IPS-15b (cell line): ENCODE data around the gene TCFL5.

ENCODE experiments used
- H3K27me3 ChIP-seq: one replicate; pipeline ENCODE4 v1.6.1; 2013; ENCODE audit warnings: low read length; ENCODE audit not compliant: control insufficient read depth, insufficient read depth
- H3K36me3 ChIP-seq: one replicate; pipeline ENCODE4 v1.6.1; 2013; ENCODE audit warnings: low read length; ENCODE audit not compliant: control insufficient read depth, insufficient read depth
- H3K4me1 ChIP-seq: one replicate; pipeline ENCODE4 v1.6.1; 2013; ENCODE audit warnings: mild to moderate bottlenecking, low read length; ENCODE audit not compliant: control insufficient read depth, insufficient read depth
- H3K4me3 ChIP-seq: one replicate; pipeline ENCODE4 v1.5.1; 2013; ENCODE audit warnings: low read depth, low read length
- H3K9ac ChIP-seq: one replicate; pipeline ENCODE4 v1.6.1; 2013; ENCODE audit warnings: low read depth, mild to moderate bottlenecking, low read length
- H3K9me3 ChIP-seq: one replicate; pipeline ENCODE4 v1.6.1; 2013; ENCODE audit warnings: mild to moderate bottlenecking, low read length; ENCODE audit not compliant: control insufficient read depth, insufficient read depth

TCFL5 gene

DNA sequence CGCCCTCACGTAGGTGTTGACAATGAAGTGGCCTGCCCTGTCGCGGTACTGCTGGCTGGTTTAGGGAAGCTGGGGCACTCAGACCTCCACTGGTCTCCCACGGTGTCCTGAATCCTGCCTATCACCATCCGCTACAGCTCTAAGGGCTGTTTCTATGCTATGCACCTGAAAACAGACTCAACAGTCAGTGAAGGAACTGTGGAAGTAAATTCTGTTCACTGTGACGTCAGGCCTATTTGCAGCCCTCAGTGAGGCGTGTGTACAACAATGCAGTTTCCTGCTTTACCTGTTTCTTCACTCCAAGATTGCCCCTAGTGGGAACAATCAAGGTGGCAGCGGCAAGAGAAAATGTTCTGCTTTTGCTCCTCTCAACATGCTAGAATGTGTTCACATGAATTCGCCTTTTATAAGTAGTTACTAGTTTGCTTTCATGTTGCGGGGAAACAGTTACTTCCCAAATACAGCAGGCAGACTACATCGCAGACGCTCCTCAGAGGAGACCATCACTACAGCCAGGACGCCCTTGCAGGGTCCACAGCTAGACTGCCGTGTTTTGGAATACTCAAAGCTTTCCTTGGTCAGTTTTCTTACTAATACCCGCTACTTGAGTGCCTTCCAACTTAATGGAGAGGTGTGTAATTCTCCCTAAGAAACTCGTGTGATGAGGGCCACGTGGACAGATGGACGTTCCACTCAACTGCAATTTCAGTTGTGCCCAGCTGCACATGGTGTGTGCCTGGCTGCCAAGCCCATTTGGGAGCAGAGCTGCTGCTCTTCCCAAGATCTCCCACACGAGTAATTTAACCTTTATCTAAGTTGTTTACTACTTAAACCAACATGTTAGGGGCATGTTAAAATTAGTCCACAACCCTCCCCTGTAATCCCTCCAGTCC is 39.3 kb upstream of the TCFL5 start:
- H3K9ac ChIP-seq: no peak overlapping the region
- peaks cover 30% of the 10 kb centered on the region for H3K36me3 ChIP-seq

DNA sequence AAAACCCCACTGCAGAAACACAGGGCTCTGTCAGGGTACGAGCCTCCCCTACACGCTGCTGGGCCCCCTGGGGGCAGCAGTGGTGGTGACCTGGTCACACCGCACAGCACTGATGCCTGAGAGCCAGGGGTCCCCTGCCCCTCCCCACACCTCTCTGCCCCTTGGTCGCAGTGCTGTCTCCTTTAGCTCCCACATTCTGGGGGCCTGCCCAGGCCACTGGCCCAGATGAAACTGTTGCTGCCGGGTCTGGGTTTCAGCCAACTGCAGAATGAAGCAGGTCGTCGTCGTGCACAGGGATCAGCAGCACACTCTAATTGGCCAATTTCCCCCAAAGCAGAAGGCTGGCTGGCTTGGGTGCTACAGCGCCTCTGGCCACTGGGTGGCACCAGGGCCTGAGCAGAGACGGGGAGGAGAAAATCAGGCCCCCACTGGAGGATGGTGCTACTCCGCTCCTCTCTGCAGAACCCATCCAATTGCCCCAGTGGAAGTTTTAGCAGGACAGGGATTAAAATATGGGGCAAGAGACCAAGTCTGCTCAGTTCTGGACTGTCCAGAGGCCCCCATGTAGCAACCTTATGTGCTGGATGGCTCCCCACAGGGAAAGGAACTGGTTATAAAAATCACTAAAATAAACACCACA is 38.5 kb upstream of the TCFL5 start:
- Histone ChIP-seq H3K9ac (peak overlapping the region; percentile 19), H3K27me3 (no peaks in the 10 kb centered on the region), H3K36me3 (peaks cover 22% of the 10 kb centered on the region), H3K4me3 (no peak overlapping the region), H3K4me1 (peaks cover 9% of the 10 kb centered on the region), H3K9me3 (no peaks in the 10 kb centered on the region)

More for the DNA sequence above, 39.3 kb upstream of the TCFL5 start:
- Histone ChIP-seq H3K27me3 (no peaks in the 10 kb centered on the region), H3K4me3 (no peak overlapping the region), H3K4me1 (peaks cover 9% of the 10 kb centered on the region), H3K9me3 (no peaks in the 10 kb centered on the region)

DNA sequence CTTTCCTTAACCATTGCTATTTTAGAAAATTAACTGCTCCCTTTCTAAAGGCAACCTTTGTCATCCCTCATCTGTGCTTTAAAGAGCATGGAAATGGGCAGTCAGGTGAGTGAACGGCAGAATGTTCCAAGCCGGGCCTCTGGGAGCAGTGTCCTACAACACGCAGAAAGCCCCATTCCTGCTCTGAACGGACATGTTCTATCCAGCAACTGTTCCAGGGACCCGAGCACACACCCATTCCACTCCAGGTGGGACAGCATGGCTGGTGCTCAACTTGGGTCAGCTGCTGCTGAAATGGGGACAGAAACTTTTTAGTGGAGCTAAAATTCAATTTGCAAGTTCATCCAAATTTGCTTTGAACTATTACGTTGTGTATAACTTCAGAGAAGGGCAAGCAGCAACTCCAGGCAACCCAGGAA is 38.0 kb upstream of the TCFL5 start:
- Histone ChIP-seq H3K9me3 (no peaks in the 10 kb centered on the region), H3K9ac (peak overlapping the region; percentile 19), H3K4me3 (no peak overlapping the region), H3K27me3 (no peaks in the 10 kb centered on the region), H3K4me1 (peaks cover 9% of the 10 kb centered on the region), H3K36me3 (peaks cover 20% of the 10 kb centered on the region)

DNA sequence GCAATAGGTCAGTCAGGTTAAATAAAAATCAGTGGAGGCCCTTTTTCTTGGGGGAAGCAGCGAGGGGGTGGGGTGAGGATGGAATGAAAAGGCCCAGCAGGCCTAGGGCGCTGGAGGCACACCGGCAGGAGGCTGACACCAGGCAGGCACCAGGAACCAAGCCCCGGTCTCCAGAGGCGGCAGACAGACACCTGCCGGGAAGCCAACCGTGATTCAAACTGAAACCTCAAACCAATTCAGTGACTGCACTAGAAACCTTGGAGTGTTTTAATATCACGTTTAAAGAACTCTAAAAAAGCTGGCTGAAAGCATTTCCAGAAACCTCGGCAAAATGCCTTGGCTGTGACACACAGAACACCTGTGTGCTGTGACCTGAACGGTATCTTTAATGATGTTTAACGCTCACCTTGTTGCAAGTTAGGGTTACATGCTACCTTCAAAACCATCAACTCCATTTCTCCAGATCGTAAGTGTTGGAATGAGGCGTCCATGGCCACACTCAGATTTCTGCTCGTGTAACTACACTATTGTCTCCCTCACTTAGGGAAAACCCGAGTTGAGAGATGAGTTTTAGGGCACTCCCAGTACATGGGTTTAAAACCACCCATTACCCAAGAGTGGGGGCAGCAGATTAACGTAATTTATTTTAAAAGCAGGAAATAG is 37.5 kb upstream of the TCFL5 start:
- H3K9me3 ChIP-seq: no peaks in the 10 kb centered on the region
- H3K9ac ChIP-seq: no peak overlapping the region
- peaks cover 20% of the 10 kb centered on the region for H3K36me3 ChIP-seq
- H3K27me3 ChIP-seq: no peaks in the 10 kb centered on the region
- peaks cover 9% of the 10 kb centered on the region for H3K4me1 ChIP-seq
- H3K4me3 ChIP-seq: no peak overlapping the region

DNA sequence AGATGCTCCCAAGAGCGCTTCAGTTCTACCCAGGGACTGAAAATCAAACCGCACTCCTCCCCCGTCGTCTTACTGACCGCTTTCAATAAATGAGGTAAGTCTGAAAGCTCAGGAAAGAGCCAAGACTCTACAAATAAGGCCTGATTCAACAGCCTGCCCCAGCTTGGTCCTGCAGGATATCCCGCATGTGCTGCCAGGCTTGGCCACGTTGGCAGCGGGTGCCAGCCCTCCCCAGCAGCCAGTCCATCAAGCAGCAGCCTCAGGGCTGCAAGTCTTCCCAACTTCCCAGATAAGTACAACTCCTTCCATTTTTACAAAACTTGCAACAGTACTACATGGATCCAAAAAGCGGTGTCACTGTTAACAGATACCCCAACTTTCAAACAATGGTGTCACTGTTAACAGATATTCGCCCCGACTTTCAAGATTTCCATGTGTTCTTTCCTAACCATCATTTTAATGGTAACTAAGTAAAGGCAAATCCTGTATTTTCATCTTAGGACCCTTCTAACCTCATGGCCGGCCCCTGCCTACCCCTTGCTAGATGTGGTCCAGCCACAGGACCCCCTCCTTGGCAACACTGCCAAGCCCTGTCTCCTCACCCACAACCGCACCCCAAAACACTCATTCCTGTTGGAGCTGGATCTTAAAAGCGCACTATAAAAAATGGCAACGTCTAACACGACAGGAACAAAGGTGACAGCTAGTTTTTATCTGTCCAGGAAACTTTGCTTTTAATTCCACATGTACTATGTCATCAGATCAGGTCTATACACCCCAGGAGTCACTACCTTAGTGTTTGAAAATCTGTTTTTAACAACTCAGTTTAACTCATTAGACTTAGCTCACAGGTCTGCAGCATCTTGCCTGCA is 36.7 kb upstream of the TCFL5 start:
- H3K36me3 ChIP-seq: peaks cover 16% of the 10 kb centered on the region
- H3K9ac ChIP-seq: no peak overlapping the region
- no peaks in the 10 kb centered on the region for H3K27me3 ChIP-seq

DNA sequence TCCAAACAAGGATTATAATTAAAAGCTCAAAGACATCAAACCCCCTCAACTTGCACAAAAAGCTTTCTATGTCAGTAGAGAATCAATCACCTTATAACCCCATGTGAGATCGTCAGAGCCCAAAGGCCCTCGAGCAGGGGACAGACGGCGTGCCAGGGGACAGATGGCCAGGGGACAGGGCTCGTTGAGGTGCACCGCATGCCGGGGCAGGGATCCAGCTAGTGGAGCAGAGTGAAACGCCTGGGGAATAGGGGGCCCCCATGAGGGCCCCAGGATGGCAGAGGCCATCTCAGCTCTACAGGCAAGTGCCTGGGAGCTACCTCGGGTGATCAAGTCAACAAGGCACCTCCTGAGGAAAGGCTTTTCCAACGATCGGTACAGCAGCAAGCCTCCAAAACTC is 36.0 kb upstream of the TCFL5 start:
- H3K4me1 ChIP-seq: peaks cover 9% of the 10 kb centered on the region
- no peak overlapping the region for H3K4me3 ChIP-seq
- H3K27me3 ChIP-seq: no peaks in the 10 kb centered on the region
- peaks cover 14% of the 10 kb centered on the region for H3K36me3 ChIP-seq
- H3K9me3 ChIP-seq: no peaks in the 10 kb centered on the region
- H3K9ac ChIP-seq: no peak overlapping the region

More for the DNA sequence above, 36.7 kb upstream of the TCFL5 start:
- H3K4me3 ChIP-seq: no peak overlapping the region
- H3K9me3 ChIP-seq: no peaks in the 10 kb centered on the region
- H3K4me1 ChIP-seq: peaks cover 9% of the 10 kb centered on the region

DNA sequence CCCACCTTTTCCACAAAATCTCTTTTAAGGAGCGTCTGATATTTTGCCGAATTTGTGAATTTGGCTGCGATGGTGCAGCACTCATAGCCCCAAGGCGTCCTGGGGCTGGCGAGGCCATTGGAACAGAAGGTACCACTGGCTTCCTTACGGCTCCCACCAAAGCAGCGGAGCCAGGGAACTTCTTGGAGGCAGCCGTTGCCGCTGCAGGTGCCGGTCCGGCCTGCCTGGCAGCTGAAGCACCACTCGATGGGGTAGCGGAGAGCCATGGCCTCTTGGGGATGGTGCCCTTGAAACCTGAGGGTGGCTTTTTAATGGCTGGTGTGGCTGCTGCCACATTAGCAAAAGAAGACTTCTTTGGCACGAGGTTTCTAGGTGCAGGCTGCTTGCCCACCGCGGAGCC is 34.9 kb upstream of the TCFL5 start:
- Histone ChIP-seq H3K4me1 (peaks cover 9% of the 10 kb centered on the region), H3K9ac (no peak overlapping the region), H3K36me3 (peaks cover 25% of the 10 kb centered on the region), H3K27me3 (no peaks in the 10 kb centered on the region), H3K9me3 (no peaks in the 10 kb centered on the region), H3K4me3 (no peak overlapping the region)

DNA sequence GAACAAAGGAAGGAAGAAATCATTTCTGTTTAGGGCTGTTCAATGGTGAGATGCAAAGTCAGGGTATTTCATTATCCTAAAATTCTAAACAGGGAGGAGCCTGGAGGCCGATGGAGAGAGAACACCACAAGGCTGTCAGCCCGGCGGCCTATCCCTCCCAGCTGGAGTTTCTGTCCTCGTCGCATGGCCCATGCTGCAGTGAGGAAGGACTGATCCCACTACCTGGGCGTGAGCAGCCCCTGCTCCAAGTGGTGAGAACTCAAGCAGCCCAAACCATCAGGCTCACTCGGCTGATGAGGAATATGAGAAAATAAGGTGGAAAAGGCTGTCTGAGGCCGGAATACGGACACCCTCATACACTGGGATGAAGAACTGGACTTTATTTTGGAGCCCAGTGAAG is 33.9 kb upstream of the TCFL5 start:
- no peaks in the 10 kb centered on the region for H3K9me3 ChIP-seq
- peaks cover 34% of the 10 kb centered on the region for H3K36me3 ChIP-seq
- H3K27me3 ChIP-seq: no peaks in the 10 kb centered on the region
- no peak overlapping the region for H3K9ac ChIP-seq
- no peak overlapping the region for H3K4me3 ChIP-seq
- peaks cover 9% of the 10 kb centered on the region for H3K4me1 ChIP-seq

DNA sequence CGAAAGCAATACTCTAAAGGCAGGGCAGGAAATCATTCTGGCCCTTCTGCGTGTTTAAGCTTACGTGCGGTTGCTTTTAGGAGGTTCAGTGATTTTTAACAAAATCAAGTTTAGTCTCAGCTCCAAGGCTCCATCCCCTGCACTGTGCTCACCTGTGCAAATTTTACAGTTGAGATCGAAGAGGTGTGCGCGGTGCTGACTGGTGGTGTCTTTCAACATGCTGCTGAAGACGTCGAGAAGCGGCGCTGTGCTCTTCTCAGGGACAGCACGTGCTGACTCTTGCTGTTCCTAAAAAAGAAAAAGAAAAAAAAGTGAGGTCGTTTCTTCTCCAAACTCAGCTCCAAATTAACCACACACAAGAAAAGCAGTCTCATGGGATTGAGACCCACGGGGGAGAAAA is 32.6 kb upstream of the TCFL5 start:
- H3K36me3 ChIP-seq: peaks cover 45% of the 10 kb centered on the region
- no peak overlapping the region for H3K9ac ChIP-seq
- peaks cover 3% of the 10 kb centered on the region for H3K4me1 ChIP-seq
- H3K9me3 ChIP-seq: no peaks in the 10 kb centered on the region
- no peak overlapping the region for H3K4me3 ChIP-seq
- no peaks in the 10 kb centered on the region for H3K27me3 ChIP-seq

DNA sequence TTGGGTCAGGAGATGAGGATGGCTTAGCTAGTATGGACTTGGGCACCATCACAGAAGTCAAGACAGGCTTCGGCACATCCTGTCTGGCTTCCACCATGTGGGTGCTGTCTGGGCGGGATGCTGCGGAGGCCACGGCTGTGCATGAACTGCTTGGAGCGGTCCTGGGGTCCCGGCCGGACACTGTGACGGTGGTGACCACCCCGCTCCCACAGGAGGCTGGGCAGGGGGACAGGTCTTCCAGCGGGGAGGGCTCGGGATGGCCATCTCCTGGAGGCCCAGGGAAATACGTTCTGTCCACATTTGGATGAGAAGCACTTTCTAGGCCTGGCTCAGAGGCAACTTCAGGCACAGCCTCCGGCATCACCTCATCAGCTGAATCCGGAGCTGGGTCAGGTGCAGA is 32.1 kb upstream of the TCFL5 start:
- no peak overlapping the region for H3K4me3 ChIP-seq
- H3K9me3 ChIP-seq: no peaks in the 10 kb centered on the region
- H3K4me1 ChIP-seq: no peaks in the 10 kb centered on the region
- H3K36me3 ChIP-seq: peaks cover 51% of the 10 kb centered on the region
- no peak overlapping the region for H3K9ac ChIP-seq
- H3K27me3 ChIP-seq: no peaks in the 10 kb centered on the region
